Esophagus muscularis mucosa (tissue), 4 donors: ENCODE data around the gene CHRNA9.

Experiments
- EP300 ChIP-seq: sonication (generic); formaldehyde crosslinking; IDR thresholded peaks from one replicate; pipeline ENCODE4 v1.6.1; 2017; ENCODE audit warnings: antibody characterized with exemption
- POLR2A ChIP-seq: fragments of 450-650 bp; IDR thresholded peaks from one replicate; pipeline ENCODE4 v1.6.1; 2017; ENCODE audit warnings: antibody characterized with exemption, moderate library complexity, mild to moderate bottlenecking, low read depth
- TF ChIP-seq, protein P1 (sequence below), 3 experiments: fragments of 200-600 bp in 2 of 3; fragments of 450-650 bp in 1 of 3; sonication (generic) in 2 of 3; IDR thresholded peaks; one replicate each; pipeline ENCODE4 v1.5.1; 2017 to 2019; ENCODE audit warnings: antibody characterized with exemption in 3 of 3, mild to moderate bottlenecking in 2 of 3, moderate library complexity in 1 of 3

DNA sequence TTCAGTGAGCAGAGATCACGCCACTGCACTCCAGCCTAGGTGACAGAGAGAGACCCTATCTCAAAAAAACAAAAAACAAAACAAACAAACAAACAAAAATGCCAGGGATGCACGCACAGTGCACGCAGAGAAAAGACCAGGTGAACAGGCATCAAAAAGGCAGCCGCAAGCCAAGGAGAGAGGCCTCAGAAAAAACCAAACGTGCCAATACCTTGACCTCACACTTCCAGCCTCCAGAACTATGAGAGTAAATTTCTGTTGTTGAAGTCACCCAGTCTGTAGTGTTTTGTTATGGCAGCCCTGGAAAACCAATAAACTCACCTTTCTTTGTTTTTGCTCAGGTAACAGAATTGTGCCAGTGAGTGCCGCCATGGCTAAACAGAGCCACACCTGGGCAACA is 66.0 kb downstream of the CHRNA9 start:
- TF ChIP-seq POLR2A (no peak), EP300 (no peak)
- TF ChIP-seq, protein P1, sequence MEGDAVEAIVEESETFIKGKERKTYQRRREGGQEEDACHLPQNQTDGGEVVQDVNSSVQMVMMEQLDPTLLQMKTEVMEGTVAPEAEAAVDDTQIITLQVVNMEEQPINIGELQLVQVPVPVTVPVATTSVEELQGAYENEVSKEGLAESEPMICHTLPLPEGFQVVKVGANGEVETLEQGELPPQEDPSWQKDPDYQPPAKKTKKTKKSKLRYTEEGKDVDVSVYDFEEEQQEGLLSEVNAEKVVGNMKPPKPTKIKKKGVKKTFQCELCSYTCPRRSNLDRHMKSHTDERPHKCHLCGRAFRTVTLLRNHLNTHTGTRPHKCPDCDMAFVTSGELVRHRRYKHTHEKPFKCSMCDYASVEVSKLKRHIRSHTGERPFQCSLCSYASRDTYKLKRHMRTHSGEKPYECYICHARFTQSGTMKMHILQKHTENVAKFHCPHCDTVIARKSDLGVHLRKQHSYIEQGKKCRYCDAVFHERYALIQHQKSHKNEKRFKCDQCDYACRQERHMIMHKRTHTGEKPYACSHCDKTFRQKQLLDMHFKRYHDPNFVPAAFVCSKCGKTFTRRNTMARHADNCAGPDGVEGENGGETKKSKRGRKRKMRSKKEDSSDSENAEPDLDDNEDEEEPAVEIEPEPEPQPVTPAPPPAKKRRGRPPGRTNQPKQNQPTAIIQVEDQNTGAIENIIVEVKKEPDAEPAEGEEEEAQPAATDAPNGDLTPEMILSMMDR (IDR thresholded peaks at IDR 0.05) = no peak
